Dedifferentiated amniotic fluid mesenchymal stem cell (primary cell): ENCODE results near the gene CCDC6.
"Not testable (repeated sequence)": the region's sequence is repeated elsewhere in the genome, so short reads cannot be mapped to it uniquely, and the experiment has no call there.

Experiments
- DNase-seq: peaks from one replicate; pipeline ENCODE4 v3.0.0-alpha.2; 2016; ENCODE audit errors: extremely low spot score

Gene CCDC6

DNA sequence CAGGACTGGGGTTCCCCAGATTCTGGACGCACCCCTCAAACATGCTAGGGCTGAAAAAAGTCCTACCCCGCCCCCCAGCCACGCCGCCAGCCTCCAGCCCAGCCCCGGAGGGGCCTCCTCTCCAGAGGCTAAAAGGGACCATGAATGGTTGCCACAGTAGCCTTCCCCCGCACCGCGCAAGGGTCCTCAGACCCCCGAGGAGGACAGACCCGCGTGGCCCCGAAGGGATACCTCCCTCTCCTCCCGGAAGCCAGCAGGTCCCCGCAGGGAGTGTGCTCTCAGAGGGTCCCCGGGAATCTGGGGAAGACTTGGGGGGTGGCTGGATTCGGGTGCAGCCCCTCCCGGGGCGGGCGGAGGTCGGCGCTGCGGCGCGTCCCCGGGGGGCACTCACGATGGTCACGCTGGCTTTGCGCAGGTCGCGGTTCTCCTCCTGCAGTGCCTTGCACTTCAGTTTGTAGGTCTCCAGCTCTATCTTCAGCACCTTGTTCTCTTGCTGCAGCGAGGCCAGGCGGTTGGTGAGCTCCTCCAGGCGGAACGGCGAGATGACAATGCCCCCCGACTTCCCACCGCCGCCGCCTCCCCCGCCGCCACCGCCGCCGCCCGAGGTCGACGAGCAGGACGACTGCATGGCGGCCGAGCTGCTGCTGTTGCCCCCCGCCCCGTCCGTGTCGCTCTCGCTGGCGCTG lies 482 bp downstream of the CCDC6 start:
- DNase-seq = no peak

DNA sequence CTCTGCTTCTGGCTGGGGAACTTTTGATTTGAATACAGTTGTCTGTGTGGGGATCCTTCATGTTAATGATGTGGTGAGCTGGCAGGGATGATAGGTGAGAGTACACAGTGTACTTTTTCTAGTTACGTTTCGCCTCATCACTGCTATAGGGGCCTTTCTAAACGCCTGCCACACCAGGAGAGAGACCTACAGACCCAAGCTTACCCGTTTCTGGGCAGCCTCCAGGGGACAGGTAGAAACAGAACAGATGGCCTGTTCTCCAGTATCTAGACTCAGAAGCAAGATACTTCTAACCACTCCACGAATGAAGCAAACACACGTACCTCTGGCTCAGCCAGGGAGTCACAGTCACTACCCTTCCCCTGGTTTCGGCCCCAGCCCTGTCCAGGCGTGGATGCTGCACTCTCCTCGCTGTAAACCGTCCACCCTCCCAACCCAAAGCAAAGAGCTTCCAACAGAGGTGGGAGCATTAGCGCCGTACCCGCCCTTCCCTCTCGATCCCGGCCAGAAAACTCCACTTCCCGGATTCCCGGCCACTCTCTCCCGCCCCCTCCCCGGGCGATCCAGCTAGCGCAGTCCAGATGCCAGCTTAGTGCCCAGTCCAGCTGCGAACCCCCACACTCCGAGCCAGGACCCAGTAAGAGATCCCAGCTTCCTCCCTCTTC lies 1.2 kb downstream of the CCDC6 start:
- peak; percentile 37 for DNase-seq

DNA sequence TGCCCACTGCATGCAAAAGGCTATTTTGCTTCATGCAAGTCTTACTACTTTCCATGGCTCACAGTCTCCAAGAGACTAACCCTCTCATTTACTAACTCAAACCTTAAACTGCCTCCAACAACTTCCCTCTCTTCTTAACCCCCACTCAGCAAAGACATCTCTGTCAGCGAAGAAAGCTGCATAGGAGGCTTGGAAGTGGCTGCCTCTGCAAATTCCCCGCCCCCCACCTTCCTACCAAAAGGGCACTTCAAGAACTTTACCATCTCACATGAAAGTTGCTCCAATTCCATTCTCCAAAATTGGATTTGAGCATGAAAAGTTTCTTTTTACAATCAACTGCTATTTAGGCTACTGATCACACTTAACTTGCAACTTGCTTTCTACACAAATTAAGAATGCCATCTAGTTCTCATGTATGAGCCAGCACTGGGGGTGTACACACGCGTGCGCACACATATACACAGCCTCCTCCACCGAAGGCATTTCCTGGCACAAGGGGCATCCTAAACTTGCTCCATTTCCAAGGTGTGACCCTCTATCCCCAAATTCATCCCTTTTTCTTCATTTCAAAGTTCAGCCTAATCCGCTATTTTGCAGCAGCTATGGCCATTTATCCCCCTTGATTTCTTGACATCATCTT lies 1.8 kb downstream of the CCDC6 start:
- no peak for DNase-seq

DNA sequence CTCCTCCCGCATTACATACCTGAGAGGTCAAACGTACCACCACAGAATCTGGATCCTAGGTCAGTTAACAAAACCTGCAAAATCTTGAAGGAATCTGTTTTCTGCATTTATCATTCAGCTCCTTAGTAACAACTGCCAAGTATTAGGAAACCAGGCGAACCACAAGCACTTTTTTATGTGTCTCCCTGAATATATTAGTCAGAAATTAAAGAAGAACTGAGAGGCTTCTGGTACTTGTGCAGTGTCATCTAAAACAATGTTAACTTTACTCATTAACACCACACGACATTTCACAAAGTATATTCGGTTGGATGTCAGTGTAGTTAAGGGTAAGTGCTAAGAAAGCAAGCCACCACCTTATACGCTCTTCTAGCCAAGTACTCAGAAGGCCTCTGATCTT lies 2.5 kb downstream of the CCDC6 start:
- DNase-seq = no peak

DNA sequence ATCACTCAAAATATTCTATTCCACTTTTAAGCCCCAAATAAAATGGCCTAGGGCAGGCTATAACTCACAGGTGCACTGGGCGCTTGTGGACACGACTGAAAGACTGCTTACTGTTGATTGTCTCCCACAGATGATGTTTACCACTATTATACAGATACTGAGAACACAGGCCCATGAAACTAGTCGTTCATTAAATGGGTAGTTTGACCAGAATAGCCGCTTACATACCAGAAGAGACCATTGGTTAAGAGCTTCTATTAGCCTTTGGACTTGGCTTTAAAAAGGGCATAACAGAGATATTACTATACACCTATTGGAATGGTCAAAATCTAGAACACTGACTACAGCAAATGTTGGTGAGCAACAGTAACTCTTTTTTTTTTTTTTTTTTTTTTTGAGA lies 4.3 kb downstream of the CCDC6 start:
- no peak for DNase-seq

DNA sequence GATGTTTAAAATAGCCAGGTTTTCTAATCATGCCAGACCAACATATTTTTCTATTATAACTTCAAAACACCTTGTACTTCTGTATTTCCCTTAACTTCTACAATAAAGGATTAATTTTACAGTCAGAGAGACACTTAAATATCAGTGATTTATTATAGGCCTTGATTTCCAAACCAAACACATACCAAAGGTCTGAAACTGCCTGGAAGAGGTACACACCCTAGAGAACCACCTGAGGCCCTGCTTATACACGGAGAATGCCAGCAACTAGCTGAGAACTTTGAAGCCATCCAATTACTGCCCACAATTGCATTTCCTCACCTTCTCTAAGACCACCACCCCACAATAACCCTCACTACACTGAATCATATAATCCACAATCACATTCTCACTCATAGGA lies 4.9 kb downstream of the CCDC6 start:
- DNase-seq = no peak

DNA sequence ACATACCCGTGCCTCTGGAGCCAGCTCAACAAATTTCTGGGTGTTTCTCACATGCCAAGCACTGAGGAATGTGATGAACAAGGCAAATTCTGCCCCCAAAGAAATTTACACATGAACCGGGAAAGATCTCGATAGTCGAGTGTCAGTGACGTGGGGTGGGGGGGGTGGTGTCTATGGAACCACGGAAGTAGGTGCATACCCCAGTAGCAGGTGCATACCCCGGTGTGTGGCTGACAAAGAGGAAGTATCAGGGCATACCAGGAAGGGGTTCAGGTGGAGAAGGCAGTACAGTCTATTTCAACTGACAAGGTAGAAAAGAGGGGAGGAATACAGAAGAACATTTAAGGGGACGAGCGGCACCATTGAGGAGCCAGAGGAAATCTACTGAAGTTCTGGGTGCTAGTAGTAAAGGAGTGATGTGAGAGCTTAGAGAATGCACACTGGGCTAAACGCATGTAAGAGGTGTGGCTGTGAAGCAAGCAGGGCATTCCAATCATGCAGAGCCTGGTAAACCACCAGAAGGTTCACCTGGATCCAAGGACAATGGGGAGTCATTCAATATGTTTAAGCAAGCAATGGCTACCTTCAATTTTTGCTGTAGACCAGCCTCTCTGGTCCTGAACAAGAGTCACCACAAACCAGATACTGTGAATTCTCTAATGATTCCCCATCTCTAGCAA lies 6.2 kb downstream of the CCDC6 start:
- no peak for DNase-seq

DNA sequence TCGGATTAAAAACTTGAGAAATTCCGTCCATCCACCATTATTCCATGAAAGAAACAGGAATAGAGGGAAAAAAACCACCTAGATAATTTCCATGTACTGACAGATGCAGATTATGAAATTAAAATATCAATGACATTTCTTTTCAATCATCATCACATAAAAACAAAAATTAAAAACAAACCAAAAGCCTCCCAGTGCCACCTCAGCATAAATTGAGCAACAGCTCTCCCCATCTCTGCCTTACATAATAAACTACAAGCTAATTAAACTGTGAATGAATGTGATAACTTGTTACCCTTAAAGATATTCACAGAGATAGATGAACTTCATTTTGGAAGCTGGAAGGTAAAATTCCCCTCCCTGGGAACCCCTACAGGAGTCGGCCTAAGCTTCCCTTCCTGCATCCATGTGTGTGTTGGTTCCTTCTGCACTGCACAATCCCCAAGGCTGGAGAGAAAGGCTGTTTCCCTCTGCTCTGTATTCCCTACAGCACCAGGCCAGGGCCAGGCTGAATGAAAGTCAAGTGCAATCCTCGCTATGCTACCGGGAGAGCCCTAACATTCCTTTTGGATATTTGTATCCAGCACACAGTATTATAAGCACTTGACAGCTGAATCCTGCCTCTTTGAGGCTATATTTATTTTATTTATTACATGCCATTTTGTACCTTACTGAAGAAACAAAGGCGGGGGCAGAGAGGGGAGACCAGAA lies 8.1 kb downstream of the CCDC6 start:
- DNase-seq = no peak

DNA sequence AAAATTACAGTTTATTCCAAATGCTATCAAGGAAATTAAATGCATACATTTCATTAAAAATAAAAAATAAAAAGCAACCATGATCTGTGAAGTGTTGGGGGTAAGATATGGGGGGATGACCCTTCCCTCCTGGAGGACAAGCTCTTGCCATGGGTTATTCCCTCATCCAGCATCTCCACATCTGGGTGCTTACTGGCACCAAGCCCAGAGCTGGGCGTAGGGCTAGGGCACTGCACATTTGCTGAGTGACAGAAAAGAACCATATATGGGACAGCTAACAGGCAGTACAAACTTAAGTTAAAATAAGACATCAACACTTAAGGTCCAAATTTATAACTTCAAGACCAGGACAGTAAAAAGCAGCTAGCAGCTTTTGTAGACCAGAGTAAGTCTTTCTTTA lies 10.2 kb downstream of the CCDC6 start:
- no peak for DNase-seq

DNA sequence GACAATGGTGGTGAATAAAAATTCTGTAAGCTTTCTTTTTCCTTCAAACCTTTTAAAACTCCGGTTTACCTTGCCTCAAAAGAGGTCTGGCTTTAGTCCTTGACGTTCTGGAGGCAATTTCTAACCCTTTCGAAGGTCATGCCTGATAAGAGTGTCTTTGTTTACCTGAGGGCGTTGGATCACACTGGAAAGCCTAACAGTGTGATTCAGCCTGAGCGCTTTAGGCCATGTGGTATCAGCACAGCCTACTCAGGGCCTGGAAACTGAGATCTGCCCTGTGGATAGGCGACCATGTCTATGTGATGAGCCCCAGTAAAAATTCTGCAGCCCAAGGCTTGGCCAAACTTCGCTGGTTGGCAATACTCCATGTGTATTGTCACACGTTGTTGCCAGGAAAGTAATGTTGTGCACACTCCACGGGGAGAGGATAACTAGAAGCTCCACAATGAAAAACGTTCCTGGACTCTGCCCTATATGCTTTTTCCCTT lies 10.7 kb downstream of the CCDC6 start:
- no peak for DNase-seq

DNA sequence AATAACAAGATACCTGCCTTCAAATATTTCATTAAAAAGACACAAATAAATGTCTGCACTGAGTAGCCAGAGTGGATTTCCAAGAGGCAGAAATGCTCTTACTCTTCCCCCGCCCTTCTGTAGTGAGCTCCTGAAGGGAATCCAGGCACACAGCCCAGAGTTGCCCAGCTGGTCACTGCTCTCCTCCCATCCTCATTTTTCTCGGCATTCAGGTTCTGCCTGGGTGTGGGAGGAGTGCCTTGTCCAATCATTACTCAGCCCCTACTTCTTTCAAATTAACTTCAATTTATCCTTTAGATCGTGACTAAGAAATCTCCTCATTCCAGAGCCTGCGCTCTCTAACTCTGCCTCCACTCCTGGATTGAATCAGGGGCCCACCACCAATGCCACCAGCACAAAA lies 12.2 kb downstream of the CCDC6 start:
- peak; percentile 76 for DNase-seq

DNA sequence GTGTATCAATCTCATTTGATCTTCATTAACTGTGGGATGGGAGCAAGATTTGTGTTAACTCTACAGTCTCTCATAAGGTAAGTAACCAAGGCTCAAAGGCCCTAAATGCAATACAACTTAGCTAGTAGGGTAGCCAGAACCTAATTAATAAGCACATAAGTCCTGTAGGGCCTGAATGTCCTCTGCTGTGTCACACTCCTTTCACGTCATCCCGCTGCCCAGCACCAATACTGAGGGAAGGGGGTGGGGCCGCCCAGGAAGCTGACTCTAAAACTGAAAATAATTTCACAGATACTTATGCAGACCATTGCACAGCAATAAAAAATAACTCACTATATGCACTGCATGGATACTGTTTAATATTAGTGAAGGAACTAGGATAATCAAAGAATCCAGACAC lies 13.7 kb downstream of the CCDC6 start:
- DNase-seq = no peak

DNA sequence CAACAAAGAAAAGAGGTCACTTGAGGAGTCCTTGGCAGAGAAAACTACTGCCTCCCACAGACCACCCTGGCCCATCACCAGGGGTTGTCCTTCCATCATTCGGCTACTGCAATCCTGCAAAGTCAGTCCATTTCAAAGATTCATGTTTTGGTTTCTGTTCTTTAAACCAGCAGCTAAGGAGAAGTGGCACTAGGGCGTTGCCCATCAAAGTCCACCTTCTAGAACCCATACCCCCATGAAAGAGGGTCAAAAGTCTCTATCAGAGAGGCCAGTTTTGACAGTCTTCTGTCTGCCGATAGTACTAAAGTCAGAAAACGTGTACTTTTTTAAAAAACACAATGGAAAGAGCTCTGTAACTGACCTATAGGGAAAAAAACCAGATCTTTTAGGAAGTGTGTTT lies 14.4 kb downstream of the CCDC6 start:
- DNase-seq = no peak

DNA sequence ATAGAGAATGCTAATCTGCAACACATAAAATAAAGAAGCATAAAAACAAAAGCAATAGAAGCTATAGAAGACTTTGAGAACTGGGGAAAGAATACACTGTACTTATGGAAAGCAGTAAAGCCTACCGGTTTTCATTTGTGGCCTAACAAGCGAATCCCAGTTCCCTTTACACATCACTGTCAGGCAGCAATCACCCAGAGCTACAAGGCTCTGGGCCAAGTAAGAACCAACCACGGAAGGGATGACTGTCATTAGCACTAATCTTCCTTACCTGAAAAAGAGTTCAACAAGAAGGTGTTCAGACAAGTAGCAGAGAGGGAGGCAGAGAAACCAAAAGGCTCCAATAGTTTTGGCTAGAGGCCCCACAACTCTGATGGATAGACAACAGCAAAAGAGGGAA lies 15.0 kb downstream of the CCDC6 start:
- DNase-seq = no peak

DNA sequence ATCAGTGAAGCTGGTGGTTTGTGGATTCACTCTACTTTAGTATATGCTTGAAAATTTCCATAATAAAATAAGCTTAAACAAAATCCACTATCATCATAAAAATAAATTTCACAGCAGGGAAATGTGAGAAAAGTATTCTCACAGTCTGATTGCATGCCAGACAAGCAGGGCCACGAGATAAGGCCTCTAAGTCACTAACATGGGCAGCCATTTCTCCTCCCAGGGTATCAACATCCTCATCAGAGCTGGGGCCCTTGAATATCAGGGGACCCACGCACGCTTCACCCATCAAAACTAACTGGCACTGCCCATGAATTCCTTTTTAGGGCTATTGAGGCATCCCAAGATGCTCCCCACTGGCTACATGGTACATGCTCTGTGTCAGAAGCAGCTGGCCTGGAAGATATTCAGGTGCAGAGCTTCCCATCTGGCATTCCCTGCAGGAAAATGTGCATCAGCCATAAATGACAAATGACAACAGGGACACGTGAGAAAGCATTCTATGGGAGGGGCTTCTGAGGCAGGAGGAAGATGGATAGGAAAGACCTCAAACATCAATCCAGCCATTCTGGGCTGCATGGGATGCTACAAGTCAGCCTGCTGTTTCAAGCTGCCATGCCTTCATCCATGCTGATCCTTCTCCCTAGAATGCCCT lies 17.4 kb downstream of the CCDC6 start:
- DNase-seq = no peak

DNA sequence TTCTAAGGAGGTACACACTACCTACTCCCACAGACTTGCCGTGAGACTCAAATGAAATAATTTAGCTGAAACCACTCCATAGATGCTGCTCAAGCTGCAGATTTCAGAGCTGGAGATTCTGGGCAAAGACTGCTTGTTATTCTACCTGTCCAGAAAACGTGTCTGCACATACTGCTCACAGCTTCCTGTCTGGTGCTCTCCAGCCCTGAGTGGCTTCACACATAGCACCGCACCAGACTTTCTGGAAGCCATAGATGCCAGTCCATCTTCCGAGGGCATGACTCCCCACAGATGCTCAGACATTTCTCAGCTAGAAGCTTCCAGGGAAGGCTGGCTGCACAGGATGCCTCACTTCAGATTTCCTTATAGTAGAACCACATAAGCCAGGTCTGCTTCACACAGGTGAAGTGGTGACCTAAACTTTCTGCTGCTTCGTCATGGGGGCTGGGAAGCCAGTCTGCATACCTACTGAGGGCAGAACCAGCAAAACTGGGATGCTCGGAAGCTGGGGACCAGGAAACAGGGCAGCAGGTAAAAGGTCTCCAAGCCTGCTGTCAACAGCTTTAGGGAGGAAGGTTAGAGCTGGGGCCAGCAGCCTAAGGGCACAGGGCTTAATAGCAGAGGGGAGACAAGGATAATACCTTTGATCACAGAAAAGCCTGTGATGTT lies 18.2 kb downstream of the CCDC6 start:
- no peak for DNase-seq

DNA sequence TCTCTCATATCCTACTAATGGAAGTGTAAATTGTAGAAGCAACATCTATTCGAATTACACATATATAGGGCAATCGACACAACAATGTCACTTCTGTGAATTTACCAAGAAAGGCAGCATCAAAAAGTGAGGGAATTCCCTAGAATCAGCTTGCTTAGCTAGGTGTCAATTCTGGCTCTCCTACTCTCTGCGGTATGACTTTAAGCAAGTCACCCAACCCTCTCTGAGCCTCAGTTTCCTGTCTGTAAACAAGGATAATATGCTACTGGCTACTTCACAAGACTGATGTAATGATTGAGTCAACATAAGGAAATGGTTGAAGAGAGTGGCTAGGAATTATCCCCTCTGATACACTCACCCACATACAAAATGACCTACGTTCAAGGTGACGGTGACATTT lies 19.4 kb downstream of the CCDC6 start:
- no peak for DNase-seq

DNA sequence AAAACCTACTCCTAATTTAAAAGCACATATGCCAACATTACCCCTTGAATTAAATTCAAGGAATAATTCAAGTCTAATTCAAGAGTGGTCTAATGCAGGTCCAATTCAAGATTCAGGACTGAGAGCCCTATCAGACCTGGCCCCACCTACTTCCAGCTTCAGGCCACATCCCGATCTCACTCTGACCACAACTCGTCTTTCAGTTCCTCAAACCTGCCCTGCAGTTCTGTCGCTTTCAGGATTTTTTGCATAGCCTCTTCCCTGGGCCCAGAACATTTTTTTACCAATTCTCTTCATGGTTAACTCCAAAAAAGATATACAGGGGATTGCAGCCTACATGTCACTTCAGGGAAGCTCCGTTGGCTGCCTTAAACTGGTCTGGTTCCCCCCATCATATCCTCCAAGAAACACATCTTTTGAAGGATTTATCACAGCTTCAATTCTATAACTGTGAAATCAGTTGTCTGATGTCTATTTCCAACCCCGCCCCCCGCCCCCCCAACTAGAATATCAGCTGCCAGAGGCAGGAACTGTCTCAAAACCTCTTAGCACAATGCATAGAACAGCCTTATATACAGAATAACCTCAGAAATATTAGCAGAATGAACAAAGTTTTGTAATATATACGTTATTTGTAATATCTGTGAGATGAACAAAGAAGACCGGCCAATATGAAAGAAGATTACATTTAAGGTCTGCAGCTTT lies 20.8 kb downstream of the CCDC6 start:
- no peak for DNase-seq

DNA sequence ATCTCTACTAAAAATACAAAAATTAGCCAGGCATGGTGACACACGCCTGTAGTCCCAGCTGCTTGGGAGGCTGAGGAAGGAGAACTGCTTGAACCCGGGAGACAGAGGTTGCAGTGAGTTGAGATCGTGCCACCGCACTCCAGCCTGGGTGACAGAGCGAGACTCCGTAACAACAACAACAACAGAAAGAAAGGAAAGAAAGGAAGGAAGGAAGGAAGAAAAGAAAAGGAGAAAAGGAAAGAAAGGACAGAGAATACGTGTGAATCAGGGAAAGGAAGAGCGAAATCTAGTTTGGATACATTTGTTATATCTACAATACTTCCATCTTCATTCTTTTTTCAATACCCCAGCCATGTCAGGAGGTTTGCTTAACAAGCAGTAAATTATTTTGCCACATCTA lies 21.5 kb downstream of the CCDC6 start:
- DNase-seq = not testable (repeated sequence)

DNA sequence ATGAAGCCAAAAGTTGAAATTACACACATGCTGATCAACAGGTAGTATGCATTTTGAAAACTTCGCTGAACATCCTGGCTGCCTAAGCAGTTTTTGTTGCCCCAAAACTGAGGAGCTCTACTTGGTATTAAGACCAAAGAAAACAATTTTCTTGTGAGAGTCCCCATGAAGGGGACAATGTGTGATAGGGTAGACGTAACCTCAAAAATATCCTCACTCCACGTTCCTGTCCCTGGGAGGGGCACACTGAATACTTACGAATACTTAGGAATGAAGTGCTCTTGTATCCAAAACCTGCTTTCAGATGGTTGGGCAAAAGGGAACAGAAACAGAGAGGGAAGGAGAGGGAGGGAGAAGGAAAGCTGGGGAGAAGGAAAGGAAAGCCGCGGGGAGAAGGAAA lies 24.7 kb downstream of the CCDC6 start:
- no peak for DNase-seq
